Occipital lobe (tissue), 2 donors: ENCODE results near the gene SLFN12. TPM values are rescaled to one million over a fixed set of nuclear protein-coding genes. Genes with fewer than 3 reads are reported as not detected.
"Not testable (repeated sequence)": the region's sequence is repeated elsewhere in the genome, so short reads cannot be mapped to it uniquely, and the experiment has no call there.

Experiments used
- DNase-seq: peaks from one replicate; lab custom pipeline; 2025; lab: John Stamatoyannopoulos, UW
- total RNA-seq: library from RNA; depleted of rRNA; stranded (reverse); fragments of >200 nt; gene quantifications from one replicate; pipeline ENCODE4 v1.2.3, GENCODE V29; 2014

Gene SLFN12
- 4.1 TPM for total RNA-seq

DNA sequence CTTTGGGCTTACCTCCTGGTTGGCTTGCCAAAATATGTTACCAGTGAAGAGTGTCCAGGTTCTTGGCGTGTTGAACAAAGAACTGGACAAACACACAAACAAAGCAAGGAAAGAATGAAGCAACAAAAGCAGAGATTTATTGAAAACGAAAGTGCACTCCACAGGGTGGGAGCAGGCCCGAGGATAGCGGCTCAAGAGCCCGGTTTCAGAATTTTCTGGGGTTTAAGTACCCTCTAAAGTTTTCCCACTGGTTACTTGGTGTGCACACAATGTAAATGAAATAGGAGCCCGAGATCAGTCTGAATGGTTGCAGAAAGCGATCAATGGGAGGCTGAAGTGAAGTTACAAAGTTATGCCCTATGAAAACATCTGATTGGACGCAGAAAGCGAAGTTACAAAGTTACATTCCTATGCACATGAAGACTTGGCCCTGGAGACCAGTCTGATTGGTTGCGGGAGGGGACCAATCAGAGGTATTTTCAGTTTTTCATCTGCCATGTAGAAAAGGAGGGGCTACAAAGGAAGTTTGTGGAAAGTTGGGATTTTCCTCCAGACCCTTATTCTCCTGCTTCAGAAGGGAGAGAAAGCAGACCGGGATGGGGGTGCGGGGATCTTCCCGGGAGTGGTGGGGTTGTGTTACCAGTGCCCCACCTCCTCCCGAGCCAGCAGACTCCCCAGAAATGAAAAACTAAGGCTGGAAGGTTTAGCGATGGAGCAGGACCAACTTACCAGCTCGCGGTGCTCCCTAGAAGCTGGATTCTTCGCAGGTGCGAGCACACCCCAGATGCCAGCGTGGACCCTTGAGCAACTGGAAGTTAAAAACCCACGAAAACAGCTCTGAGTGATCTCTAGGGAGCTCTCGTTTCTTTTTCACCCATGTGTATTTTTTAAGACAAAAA lies at the start of gene SLFN12:
TSS of gene SLFN12 (minus strand) at position 325 of the 899 bp plus-strand sequence. CDS start 9,472 bp downstream, outside the sequence.
- no peak for DNase-seq

DNA sequence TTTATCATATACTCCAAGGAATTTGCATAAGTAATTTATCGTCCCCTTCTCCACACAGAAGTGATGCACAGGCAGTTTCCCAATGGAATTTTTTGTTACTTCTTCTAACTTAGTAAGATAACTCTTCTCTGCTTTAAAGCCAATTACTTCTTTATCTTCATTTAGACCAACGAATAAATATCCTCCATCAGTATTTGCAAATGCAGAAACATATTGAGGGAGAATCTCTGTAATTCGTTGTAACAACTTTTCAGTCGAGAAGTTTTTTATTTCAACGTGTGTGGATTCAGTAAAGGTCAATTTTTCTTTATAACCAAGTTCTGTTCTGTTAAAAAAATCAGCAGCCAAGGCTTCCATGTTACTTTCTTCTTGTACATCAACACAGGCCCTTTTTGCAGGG lies 47.0 kb upstream of the SLFN12 start:
- DNase-seq, result no peak

- DNase-seq, result no peak
These were observed 44.9 kb upstream of the SLFN12 start for GRCh38 chr17:35477248-35477647.

GRCh38 chr17:35476283-35476820 lies 44.1 kb upstream of the SLFN12 start:
- DNase-seq, result no peak

GRCh38 chr17:35468475-35468874 lies 36.2 kb upstream of the SLFN12 start:
- DNase-seq, result no peak

- DNase-seq, result no peak
These were observed 35.5 kb upstream of the SLFN12 start for GRCh38 chr17:35467824-35468223.

GRCh38 chr17:35460354-35460851 lies 28.1 kb upstream of the SLFN12 start:
- no peak for DNase-seq

DNA sequence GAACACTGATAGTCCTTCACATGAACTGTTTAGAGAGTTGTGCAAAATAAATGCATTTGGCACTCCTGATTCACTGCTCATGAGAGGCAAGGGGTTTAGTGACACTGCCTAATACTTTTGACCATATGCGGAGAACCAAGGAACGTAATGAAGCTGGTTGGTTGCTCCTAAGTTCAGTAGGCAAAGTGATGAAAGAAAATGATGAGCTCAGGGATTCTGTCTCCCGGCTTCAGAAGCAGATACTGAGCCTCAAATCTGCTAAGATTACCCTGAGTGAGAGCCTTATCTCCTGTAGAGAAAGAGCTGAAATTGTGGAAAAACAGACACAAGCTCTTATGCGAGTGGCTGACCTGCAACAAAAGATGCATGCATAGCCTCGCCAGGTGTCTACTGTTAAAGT lies 21.7 kb upstream of the SLFN12 start:
- not testable (repeated sequence) for DNase-seq

GRCh38 chr17:35453171-35453570 lies 20.9 kb upstream of the SLFN12 start:
- DNase-seq, result no peak

GRCh38 chr17:35449371-35449931 lies 17.2 kb upstream of the SLFN12 start:
- DNase-seq, result no peak

DNA sequence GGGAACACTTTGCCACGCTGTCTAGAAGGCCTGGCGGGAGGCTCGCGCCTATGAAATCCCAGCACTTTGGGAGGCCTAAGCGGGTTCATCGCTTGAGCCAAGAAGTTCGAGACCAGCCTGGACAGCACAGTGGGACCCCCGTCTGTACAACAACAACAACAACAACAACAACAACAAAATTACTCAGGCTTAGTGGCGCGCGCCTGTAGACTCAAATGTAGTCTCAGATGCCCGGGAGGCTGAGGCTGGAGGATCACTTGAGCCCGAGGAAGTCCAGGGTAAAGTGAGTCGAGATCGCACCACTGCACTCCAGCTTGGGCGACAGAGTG lies 16.6 kb upstream of the SLFN12 start:
- DNase-seq, result no peak

DNA sequence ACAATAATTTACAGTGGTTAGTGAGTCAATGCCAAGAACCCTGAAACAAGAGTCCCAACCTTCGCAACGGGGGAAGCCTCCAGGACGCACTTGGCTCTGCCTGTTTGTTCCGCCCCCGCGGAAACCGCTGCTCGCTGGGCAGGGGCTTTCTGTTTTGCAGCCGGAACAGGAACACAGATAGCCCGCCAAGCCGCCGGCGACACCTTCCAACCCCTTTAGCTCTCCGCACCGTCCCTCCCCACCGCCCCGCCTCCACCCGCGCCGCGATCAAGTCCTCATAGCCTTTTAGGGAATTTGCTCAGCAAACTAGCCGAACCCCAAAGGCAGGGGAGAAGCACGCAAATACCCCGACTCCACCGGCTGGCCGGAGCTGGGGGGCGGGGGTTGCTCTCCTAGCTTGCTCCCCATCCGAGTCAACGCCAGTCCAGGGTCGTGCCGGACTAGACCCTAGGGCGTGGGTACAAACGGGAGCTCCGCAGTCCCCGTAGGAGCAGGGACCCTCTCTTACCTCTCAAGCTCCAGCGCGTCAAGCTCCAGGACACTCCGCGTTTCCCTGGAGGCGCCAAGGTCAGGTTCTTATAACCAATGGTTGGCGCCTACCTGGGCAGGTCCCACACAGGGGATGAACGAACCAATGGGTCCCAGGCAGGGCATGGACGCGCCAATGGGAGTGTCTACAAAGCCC lies 16.1 kb upstream of the SLFN12 start, which contains the start of gene SLFN13:
TSS of gene SLFN13 (minus strand) at position 553 of the 685 bp plus-strand sequence. CDS start 3,086 bp downstream, outside the sequence.
- no peak for DNase-seq

DNA sequence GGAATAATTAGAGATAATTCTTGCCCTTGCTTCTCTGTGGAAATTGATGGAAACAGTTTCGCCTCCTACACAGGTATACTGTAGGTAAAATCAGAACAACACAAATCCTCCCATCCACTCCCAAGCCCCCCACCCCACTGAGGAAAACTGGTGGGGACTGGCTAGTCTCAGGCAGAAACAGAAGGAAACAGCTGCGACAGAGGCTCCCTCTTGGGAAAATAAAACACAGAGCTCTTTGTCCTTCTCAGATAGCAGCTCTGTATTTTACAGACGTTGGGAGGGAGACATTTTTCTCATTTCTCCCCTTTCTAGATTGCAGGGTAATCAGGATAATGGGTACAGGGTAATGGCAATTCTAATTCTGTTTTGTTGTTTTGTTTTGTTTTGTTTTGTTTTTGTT lies 15.2 kb upstream of the SLFN12 start:
- DNase-seq, result no peak

DNA sequence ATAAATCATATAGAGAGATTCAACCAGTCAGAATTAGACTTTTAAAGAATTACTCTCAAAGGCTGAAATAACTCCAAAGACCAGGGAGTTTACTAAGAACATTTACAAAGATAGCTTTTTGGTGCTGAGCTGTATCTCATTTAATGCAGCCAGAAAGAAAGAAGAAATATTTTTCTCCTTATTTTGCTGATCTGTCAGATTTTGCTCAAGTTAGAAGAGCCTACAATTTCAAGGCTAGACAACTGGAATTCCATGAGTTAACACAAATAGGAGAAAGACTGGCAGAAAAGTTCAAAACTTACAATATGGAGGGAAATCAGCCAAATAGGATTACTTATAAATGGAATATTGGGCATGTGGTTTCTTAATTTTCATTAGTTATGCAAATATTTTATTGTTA lies 6.1 kb upstream of the SLFN12 start:
- DNase-seq, result no peak

DNA sequence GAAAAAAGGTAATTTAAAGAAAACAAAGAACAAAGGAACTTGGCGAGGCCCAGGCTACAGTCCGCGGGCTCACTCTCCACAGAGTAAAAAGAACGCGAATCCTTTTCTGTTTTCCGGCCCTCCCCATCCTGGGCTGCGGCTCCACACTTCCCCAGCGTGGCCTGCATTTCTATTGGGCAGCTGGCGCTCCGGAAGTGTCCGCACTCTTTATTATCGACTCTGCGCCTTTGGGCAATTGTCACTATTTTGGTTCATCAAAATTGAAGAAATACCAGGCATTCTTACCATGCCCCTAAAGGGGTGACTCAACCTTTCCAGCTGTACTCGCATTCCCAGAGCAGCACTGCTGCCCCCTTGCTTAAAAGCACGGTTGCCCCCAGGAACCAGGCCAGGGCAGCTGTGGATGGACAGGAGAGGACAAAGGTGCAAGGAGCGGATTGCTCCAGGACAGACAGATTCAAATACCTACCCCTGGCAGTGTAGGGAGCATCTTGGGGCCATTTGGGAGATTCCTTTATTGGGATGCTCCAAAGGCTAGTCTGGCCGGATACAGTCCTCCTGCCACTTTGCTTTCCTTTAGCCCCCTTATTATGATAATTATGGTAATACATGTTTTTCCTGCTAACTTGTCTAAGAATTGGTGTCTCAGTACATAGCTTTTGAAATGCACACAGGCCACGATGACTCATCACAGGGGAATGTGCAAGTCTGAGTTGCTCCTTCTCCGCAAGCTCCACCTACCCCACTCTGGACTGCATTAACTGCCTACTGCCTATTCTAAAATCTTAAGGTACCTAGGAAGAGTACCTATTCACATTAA lies 985 bp upstream of the SLFN12 start:
- DNase-seq, result no peak

DNA sequence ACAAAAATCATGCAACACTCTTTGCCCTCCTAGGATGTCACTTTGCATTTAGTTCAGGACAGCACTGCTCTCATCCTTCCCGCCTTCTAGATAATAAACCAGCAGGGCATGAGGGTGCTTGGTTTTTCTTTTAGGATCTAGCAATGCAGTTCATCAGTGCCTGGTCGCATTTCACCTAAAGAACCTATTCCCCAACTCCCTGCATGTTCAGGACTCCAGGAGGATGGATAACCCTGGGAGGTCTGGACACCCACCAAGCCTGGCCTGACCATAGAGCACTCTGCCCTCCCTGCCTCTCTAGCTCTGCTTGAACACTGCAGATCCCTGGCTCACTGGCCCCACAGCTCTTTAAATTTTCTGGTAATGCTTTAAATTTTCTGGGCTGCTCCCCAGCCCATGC lies 2.6 kb downstream of the SLFN12 start:
- no peak for DNase-seq

- DNase-seq, result no peak
These were observed 4.1 kb downstream of the SLFN12 start for GRCh38 chr17:35428229-35428628.

DNA sequence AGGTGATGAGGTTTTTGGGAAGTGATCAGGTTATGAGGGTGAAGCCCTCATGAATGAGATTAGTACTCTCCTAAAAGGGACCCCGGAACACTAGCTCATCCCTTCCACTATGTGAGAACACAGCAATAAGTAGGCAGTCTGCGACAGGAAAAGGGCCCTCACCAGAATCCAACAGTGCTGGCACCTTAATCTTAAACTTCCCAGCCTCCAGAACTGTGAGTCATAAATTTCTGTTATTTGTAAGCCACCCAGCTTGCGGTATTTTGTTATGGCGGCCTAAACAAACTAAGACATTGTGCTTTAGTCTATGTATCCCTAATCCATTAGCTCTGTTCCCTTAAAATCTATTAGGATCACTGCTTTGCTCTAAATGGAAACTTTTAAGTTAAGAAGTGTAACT lies 8.5 kb downstream of the SLFN12 start:
- no peak for DNase-seq

GRCh38 chr17:35421069-35421468 lies 11.2 kb downstream of the SLFN12 start:
- DNase-seq, result not testable (repeated sequence)

DNA sequence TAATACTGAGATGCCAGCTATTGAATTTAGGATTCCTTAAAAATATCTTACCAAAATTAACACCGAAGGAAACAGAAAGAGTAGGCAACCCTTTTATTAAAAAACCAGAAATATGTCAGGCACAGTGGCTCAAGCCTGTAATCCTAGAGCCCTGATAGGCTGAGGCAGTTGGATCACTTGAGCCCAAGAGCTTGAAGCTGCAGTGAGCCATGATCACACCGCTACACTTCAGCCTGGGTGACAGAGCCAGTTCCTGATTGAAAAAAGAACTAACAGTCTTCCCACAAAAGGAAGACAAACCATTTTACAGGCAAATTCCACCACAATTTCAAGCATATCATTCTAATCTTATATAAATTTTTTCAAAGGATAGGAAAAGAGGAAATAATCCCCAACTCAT lies 15.6 kb downstream of the SLFN12 start:
- DNase-seq, result no peak

- DNase-seq, result not testable (repeated sequence)
These were observed 17.6 kb downstream of the SLFN12 start for GRCh38 chr17:35414707-35415106.
